Chondrocyte (in vitro differentiated cells): ENCODE results near the gene GLMP. TPM values are rescaled to one million over a fixed set of nuclear protein-coding genes. Genes with fewer than 3 reads are reported as not detected.

Source experiments
- DNase-seq: peaks from one replicate; pipeline ENCODE4 v3.0.0; 2021; ENCODE audit warnings: mixed read lengths, low spot score
- H3K27ac Mint-ChIP-seq: one replicate; pipeline ENCODE4 v1.8.0; 2021; ENCODE audit warnings: mild to moderate bottlenecking, moderate library complexity, mixed read lengths; ENCODE audit not compliant: unreplicated experiment
- H3K27me3 Mint-ChIP-seq: 2 replicates; pipeline ENCODE4 v1.8.0; 2021; ENCODE audit warnings: low read depth, mixed read lengths
- H3K36me3 Mint-ChIP-seq: 2 replicates; pipeline ENCODE4 v1.8.0; 2021; ENCODE audit warnings: low read depth, mixed read lengths
- H3K4me1 Mint-ChIP-seq: 2 replicates; pipeline ENCODE4 v1.8.0; 2021; ENCODE audit warnings: low read depth, mild to moderate bottlenecking, mixed read lengths
- H3K4me3 Mint-ChIP-seq: one replicate; pipeline ENCODE4 v1.8.0; 2021; ENCODE audit warnings: mild to moderate bottlenecking, moderate library complexity, mixed read lengths; ENCODE audit not compliant: unreplicated experiment
- H3K9me3 Mint-ChIP-seq: 2 replicates; pipeline ENCODE4 v1.8.0; 2021; ENCODE audit warnings: low read depth, mixed read lengths
- CTCF ChIP-seq: fragments of 200-600 bp; sonication (generic); IDR thresholded peaks from 2 replicates; pipeline ENCODE4 v1.5.0; 2021; ENCODE audit warnings: antibody characterized with exemption, mild to moderate bottlenecking, moderate library complexity
- total RNA-seq: library from RNA; stranded (reverse); gene quantifications from 3 replicates; pipeline ENCODE4 v1.2.1, GENCODE V29; 2021

The GLMP gene
- total RNA-seq, 1 donor from 2014 or later = 68.1 TPM

- Mint-ChIP-seq H3K27ac (no peak overlapping the region), H3K27me3 (no peaks in the 10 kb centered on the region), H3K4me1 (no peaks in the 10 kb centered on the region), H3K36me3 (peaks cover 27% of the 10 kb centered on the region), H3K4me3 (no peak overlapping the region), H3K9me3 (no peaks in the 10 kb centered on the region)
- no peak for TF ChIP-seq CTCF
- no peak for DNase-seq
Observed at GRCh38 chr1:156251527-156251926, 44.0 kb downstream of the GLMP start.

GRCh38 chr1:156249593-156249992 lies 45.9 kb downstream of the GLMP start:
- Mint-ChIP-seq H3K4me3 (no peak overlapping the region), H3K36me3 (peaks cover 23% of the 10 kb centered on the region), H3K4me1 (no peaks in the 10 kb centered on the region), H3K27me3 (no peaks in the 10 kb centered on the region), H3K27ac (no peak overlapping the region), H3K9me3 (no peaks in the 10 kb centered on the region)
- no peak for DNase-seq
- no peak for TF ChIP-seq CTCF

- H3K36me3 Mint-ChIP-seq = peaks cover 14% of the 10 kb centered on the region
- no peaks in the 10 kb centered on the region for H3K9me3 Mint-ChIP-seq
- no peak overlapping the region for H3K4me3 Mint-ChIP-seq
- DNase-seq = no peak
- H3K4me1 Mint-ChIP-seq = no peaks in the 10 kb centered on the region
- H3K27me3 Mint-ChIP-seq = no peaks in the 10 kb centered on the region
- peak overlapping the region; percentile 12 for H3K27ac Mint-ChIP-seq
- no peak for TF ChIP-seq CTCF
Observed at GRCh38 chr1:156248323-156248683, 47.2 kb downstream of the GLMP start.

- DNase-seq = no peak
Observed at GRCh38 chr1:156247460-156248322, 47.8 kb downstream of the GLMP start, which contains the start of gene PAQR6. Gene PAQR6, minus strand, starts transcription at chr1:156248056. Its CDS starts 1,325 bp downstream, at chr1:156246731.

More at GRCh38 chr1:156247460-156248322, 47.8 kb downstream of the GLMP start, which contains the start of gene PAQR6:
- H3K27ac Mint-ChIP-seq = peak within 1 kb of the TSS; percentile 12
- no peaks in the 10 kb centered on the region for H3K4me1 Mint-ChIP-seq
- H3K4me3 Mint-ChIP-seq = no peak within 1 kb of the TSS
- no peaks in the 10 kb centered on the region for H3K27me3 Mint-ChIP-seq
- H3K9me3 Mint-ChIP-seq = no peaks in the 10 kb centered on the region
- no peak for TF ChIP-seq CTCF
- peaks cover 8% of the 10 kb centered on the region for H3K36me3 Mint-ChIP-seq
